Small intestine (tissue), 7 donors: ENCODE results near the gene ABCA1. TPM values are rescaled to one million over a fixed set of nuclear protein-coding genes. Genes with fewer than 3 reads are reported as not detected.
"Not testable (repeated sequence)": the region's sequence is repeated elsewhere in the genome, so short reads cannot be mapped to it uniquely, and the experiment has no call there.

Experiments used
- DNase-seq, 2 donors: peaks; one replicate each; pipeline versions ENCODE4 v3.0.0 to v3.0.0-alpha.2; 2013
- FAIRE-seq: peaks from 2 replicates; lab custom pipeline; 2012; peaks lifted over from hg19 to GRCh38; lab: Jason Lieb, UNC
- H3K27ac ChIP-seq, 3 donors: one replicate each; pipeline ENCODE4 v1.5.1; 2013; ENCODE audit warnings: low read length in 2 of 3, mild to moderate bottlenecking in 2 of 3, control low read depth in 1 of 3, inconsistent platforms in 1 of 3, low read depth in 1 of 3, moderate library complexity in 1 of 3
- H3K27me3 ChIP-seq, 3 donors: one replicate each; pipeline ENCODE4 v1.6.1; 2013; ENCODE audit warnings: low read length in 3 of 3, inconsistent platforms in 1 of 3; ENCODE audit not compliant: control insufficient read depth in 3 of 3, insufficient read depth in 3 of 3
- H3K36me3 ChIP-seq, 3 donors: one replicate each; pipeline ENCODE4 v1.6.1; 2013; ENCODE audit warnings: low read length in 3 of 3, inconsistent platforms in 1 of 3, low read depth in 1 of 3, mild to moderate bottlenecking in 1 of 3, moderate library complexity in 1 of 3; ENCODE audit not compliant: control insufficient read depth in 3 of 3, insufficient read depth in 2 of 3
- H3K4me1 ChIP-seq, 3 donors: one replicate each; pipeline ENCODE4 v1.6.1; 2013; ENCODE audit warnings: low read length in 2 of 3, inconsistent platforms in 1 of 3, low read depth in 1 of 3, mild to moderate bottlenecking in 1 of 3, moderate library complexity in 1 of 3; ENCODE audit not compliant: control insufficient read depth in 3 of 3, insufficient read depth in 2 of 3
- H3K4me3 ChIP-seq, 3 donors: one replicate each; pipeline ENCODE4 v1.5.1; 2013; ENCODE audit warnings: low read length in 3 of 3, control low read depth in 1 of 3, inconsistent platforms in 1 of 3, low read depth in 1 of 3, mild to moderate bottlenecking in 1 of 3, moderate library complexity in 1 of 3
- H3K9me3 ChIP-seq, 2 donors: one replicate each; pipeline ENCODE4 v1.6.1; 2013; ENCODE audit warnings: low read depth in 1 of 2, low read length in 1 of 2; ENCODE audit not compliant: control insufficient read depth in 2 of 2, insufficient read depth in 1 of 2
- WGBS, 3 donors: extraction: QIAGEN DNeasy Blood & Tissue Kit; methylation state at CpG; one replicate each; pipeline ENCODE4 v1.1.7; 2013; 5-methylcytosine and 5-hydroxymethylcytosine counted together
- polyA plus RNA-seq, 4 donors: library from polyadenylated mRNA; stranded (reverse) in 3 of 4; unstranded in 1 of 4; fragments of 200-250 nt in 3 of 4; fragments of 120-200 nt in 1 of 4; gene quantifications; one replicate each; pipeline versions ENCODE4 v1.2.1 to v1.2.3, GENCODE V29; 2013
- donor health status: healthy with polysubstance abuse.
- donor health status: control.
- donor health status: control.
- donor health status: Bipolar disorder and iron deficiency.
- donor health status: healthy.

ABCA1 gene
- polyA plus RNA-seq, 4 donors, result 1.6 to 7.1 (median 3.1) TPM

DNA sequence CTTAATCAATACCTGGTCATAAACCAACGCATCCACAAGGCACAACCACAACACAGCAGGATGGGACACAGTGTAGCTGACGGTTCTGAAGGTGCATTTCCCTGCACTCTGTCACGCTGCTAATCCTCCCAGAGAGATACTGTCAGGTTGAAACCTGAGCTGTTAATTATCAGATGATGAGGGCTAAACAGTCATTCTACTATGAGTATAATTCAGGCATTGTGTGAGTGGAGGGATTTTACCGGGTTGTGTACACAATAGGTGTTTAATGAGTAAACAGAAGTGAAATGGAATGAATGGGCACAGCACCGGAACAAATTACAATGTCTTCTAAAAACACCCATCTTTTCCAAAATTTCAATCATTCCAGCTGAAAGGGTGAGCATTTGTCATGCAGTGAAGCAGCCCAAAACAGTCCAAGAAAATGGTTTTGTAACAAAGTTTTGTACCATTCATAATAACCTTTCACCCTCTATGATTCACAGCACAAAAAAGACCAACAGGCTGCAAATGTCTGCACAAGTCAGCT is 71.5 kb downstream of the ABCA1 start:
- no peak overlapping the region for H3K27ac ChIP-seq
- no peaks in the 10 kb centered on the region for H3K27me3 ChIP-seq
- peak in 1 of 2 donors; percentile 13 for DNase-seq
- WGBS, 3 donors, result 16 to 54% (median 31%) methylated on average over 5 of the region's 5 CpGs
- no peak for FAIRE-seq
- H3K9me3 ChIP-seq, result no peaks in the 10 kb centered on the region
- H3K36me3 ChIP-seq, result peaks cover 0 to 10% (median 5%) of the 10 kb centered on the region in 3 donors
- H3K4me3 ChIP-seq, result no peak overlapping the region
- no peaks in the 10 kb centered on the region for H3K4me1 ChIP-seq

DNA sequence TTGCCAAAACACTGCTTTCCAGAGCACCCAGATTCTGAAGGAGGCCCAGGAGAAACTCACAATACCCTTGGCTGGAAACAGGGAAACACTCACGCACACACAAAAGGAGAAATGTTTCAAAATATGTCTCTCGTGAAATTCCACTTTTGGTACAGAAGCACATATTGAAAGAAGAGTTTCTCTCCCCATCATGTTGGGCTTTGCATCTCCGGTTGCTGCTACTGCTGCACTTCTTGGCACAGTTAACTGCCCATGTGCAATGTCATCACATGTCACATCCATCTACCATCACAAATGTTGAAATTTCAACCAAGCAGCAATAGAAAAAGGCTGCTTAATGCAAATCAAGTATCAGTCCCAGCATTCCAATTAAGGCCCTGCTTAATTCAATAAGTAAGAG is 72.1 kb downstream of the ABCA1 start:
- Histone ChIP-seq H3K36me3 (peaks cover 0 to 10% (median 5%) of the 10 kb centered on the region in 3 donors), H3K4me3 (no peak overlapping the region), H3K4me1 (no peaks in the 10 kb centered on the region), H3K27ac (no peak overlapping the region), H3K27me3 (no peaks in the 10 kb centered on the region), H3K9me3 (no peaks in the 10 kb centered on the region)
- DNase-seq (no peak), FAIRE-seq (no peak)
- 82 to 93% (median 86%) methylated on average over 3 of the region's 3 CpGs for WGBS, 3 donors

DNA sequence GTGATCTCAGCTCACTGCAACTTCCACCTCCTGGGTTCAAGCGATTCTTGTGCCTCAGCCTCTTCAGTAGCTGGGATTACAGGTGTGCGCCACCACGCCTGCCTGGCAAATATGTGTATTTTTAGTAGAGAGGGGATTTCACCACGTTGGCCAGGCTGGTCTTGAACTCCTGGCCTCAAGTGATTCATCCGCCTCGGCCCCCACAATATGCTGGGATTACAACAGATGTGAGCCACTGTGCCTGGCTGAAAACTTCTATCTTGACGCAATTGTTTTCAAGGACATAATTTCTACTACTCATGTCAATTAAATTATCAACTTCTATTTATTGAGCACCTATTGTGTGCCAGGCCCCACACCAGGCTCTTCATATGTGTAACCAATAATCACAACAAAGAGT is 72.7 kb downstream of the ABCA1 start:
- H3K36me3 ChIP-seq, result peaks cover 0 to 10% (median 5%) of the 10 kb centered on the region in 3 donors
- 85 to 92% (median 91%) methylated on average over 7 of the region's 7 CpGs for WGBS, 3 donors

GRCh38 chr9:104854613-104855012 is 73.3 kb downstream of the ABCA1 start:
- Histone ChIP-seq H3K36me3 (peaks cover 0 to 10% (median 5%) of the 10 kb centered on the region in 3 donors), H3K4me1 (no peaks in the 10 kb centered on the region), H3K4me3 (no peak overlapping the region), H3K27me3 (no peaks in the 10 kb centered on the region), H3K27ac (no peak overlapping the region), H3K9me3 (no peaks in the 10 kb centered on the region)
- no peak for FAIRE-seq
- DNase-seq, result no peak
- 81 to 97% (median 94%) methylated on average over 1 of the region's 1 CpG for WGBS, 3 donors

More for the DNA sequence above, 72.7 kb downstream of the ABCA1 start:
- not testable (repeated sequence) for H3K27ac ChIP-seq, H3K27me3 ChIP-seq, DNase-seq, H3K4me1 ChIP-seq, H3K4me3 ChIP-seq, H3K9me3 ChIP-seq, FAIRE-seq

GRCh38 chr9:104853683-104854082 is 74.3 kb downstream of the ABCA1 start:
- DNase-seq (no peak), FAIRE-seq (no peak)
- H3K9me3 ChIP-seq, result no peaks in the 10 kb centered on the region
- H3K27ac ChIP-seq, result no peak overlapping the region
- H3K27me3 ChIP-seq, result no peaks in the 10 kb centered on the region
- peaks cover 0 to 11% (median 5%) of the 10 kb centered on the region in 3 donors for H3K36me3 ChIP-seq
- no peak overlapping the region for H3K4me3 ChIP-seq
- no peaks in the 10 kb centered on the region for H3K4me1 ChIP-seq

DNA sequence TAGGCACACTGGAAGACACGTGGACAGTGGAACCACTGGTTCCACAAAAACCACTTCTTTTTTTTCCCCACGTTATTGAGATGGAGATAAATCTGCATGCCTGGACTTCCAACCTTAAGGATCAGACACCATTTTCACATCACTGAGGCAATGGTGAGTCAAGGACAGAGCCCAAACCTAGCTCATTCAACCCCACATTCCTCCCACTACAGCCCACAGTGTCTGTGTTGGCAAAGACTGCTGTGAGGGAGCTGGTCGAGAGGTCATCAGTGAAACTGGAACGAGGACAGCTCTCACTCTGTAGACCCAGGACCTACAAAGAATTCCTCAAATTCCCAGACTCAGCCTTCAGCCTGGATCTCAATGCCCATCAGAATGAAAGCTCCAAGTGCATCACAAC is 74.8 kb downstream of the ABCA1 start:
- WGBS, 3 donors, result 81 to 88% (median 81%) methylated on average over 4 of the region's 4 CpGs
- DNase-seq, result no peak
- H3K36me3 ChIP-seq, result peaks cover 0 to 11% (median 2%) of the 10 kb centered on the region in 3 donors
- FAIRE-seq, result no peak
- no peak overlapping the region for H3K27ac ChIP-seq
- no peaks in the 10 kb centered on the region for H3K27me3 ChIP-seq
- no peak overlapping the region for H3K4me3 ChIP-seq
- no peaks in the 10 kb centered on the region for H3K4me1 ChIP-seq
- H3K9me3 ChIP-seq, result no peaks in the 10 kb centered on the region

DNA sequence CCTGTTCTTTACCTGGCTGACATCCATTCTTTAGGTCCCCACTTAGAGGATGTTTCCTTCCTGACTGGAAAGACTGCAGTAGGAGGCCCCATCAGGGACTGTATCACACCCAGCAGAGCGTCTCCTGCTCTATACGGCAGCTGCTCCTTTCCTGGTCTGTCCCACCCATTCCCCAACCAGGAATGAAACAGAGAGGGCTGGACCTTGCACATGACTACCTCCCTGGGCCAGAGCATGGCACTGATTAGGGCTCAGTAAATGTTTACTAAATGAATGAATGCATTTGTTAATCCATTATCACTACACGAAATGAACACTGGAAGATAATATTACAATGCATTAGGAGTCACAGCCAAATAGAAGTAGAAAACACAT is 76.4 kb downstream of the ABCA1 start:
- Histone ChIP-seq H3K36me3 (peaks cover 0 to 6% (median 2%) of the 10 kb centered on the region in 3 donors), H3K27me3 (no peaks in the 10 kb centered on the region), H3K27ac (peak overlapping the region in 1 of 3 donors; percentile 13)

DNA sequence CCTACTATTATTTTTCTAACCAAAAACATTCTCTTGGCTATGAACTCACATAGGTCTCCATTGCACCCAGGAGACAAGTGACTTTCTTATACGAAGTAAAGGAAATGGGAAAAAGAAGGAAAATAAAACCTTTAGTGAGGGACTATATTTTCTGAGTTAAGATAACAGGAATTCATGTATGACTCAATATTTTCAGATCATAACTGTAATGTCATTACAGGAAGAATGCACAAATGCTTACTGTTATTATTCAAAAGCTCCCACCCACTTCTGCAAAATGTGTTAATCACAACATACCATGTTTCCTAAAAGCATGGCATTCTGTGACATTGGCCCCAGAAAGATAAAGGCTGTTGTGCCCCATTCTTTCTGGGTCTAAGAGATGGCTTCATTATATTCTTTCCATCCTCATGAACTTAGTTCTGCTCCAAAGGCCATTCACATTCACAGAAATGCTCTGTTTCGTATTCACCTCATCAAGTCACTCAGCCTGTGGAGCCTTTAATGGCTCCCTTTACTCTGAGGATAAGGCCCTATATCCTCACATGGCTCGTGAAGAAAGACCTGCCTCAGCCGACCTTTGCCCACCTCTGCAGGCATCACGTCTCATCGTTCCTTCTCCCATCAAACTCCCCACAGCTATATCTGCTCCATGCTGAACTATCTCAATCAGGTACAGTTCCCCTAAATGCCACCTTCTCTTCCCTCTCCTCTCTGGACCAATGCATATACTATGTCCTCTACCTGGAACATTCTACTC is 77.0 kb downstream of the ABCA1 start:
- DNase-seq, result peak in 1 of 2 donors; percentile 43
- 82 to 87% (median 82%) methylated on average over 6 of the region's 6 CpGs for WGBS, 3 donors
- Histone ChIP-seq H3K27me3 (no peaks in the 10 kb centered on the region), H3K4me3 (no peak overlapping the region), H3K9me3 (no peaks in the 10 kb centered on the region), H3K4me1 (no peaks in the 10 kb centered on the region), H3K27ac (peak overlapping the region in 1 of 3 donors; percentile 26), H3K36me3 (peaks cover 0 to 6% (median 2%) of the 10 kb centered on the region in 3 donors)
- no peak for FAIRE-seq

More for the DNA sequence above, 76.4 kb downstream of the ABCA1 start:
- DNase-seq (peak in 1 of 2 donors; percentile 18), FAIRE-seq (no peak)
- Histone ChIP-seq H3K4me3 (no peak overlapping the region), H3K4me1 (no peaks in the 10 kb centered on the region), H3K9me3 (no peaks in the 10 kb centered on the region)
- 62 to 78% (median 68%) methylated on average over 3 of the region's 3 CpGs for WGBS, 3 donors
